ENCODE measurements around the gene ADRA2C.

The ADRA2C gene

GRCh38 chr4:3797831-3798790, 31.9 kb downstream of the ADRA2C start:
- Histone ChIP-seq H3K9me2 (replicated peaks; ENCODE audit: control insufficient read depth, low read length) (no peaks in the 10 kb centered on the region), H3K27ac (ENCODE audit: low read depth, low read length) (no peak overlapping the region), H3K4me3 (ENCODE audit: low read length) (no peak overlapping the region), H4K20me1 (ENCODE audit: control insufficient read depth, insufficient read depth, low read depth, low read length) (no peaks in the 10 kb centered on the region), H3K4me1 (ENCODE audit: control insufficient read depth, low read length) (no peaks in the 10 kb centered on the region), H3K36me3 (ENCODE audit: control insufficient read depth, low read length) (no peaks in the 10 kb centered on the region), H3F3A (ENCODE audit: control insufficient read depth, insufficient read depth) (no peaks in the 10 kb centered on the region), H3K79me2 (ENCODE audit: control insufficient read depth, low read length) (no peaks in the 10 kb centered on the region), H3K9me3 (ENCODE audit: control insufficient read depth, insufficient read depth, low read length) (peaks cover 14% of the 10 kb centered on the region; the same call in 1 of the 2 replicates), H3K27me3 (ENCODE audit: control insufficient read depth, low read length) (no peaks in the 10 kb centered on the region), H3K4me2 (ENCODE audit: low read length) (no peak overlapping the region)
- TF ChIP-seq EZH2phosphoT487 (IDR thresholded peaks at IDR 0.05; ENCODE audit: borderline replicate concordance, low read length), result no peak
- no peak for TF ChIP-seq CTCF (IDR thresholded peaks at IDR 0.05; ENCODE audit: low read depth, low read length, poor library complexity, severe bottlenecking)

- H3K27ac ChIP-seq (ENCODE audit: low read depth, low read length), result no peak overlapping the region
- peaks cover 14% of the 10 kb centered on the region; the same call in 1 of the 2 replicates for H3K9me3 ChIP-seq (ENCODE audit: control insufficient read depth, insufficient read depth, low read length)
- H3K79me2 ChIP-seq (ENCODE audit: control insufficient read depth, low read length), result no peaks in the 10 kb centered on the region
- H3K36me3 ChIP-seq (ENCODE audit: control insufficient read depth, low read length), result no peaks in the 10 kb centered on the region
- no peaks in the 10 kb centered on the region for H3K9me2 ChIP-seq (replicated peaks; ENCODE audit: control insufficient read depth, low read length)
- H4K20me1 ChIP-seq (ENCODE audit: control insufficient read depth, insufficient read depth, low read depth, low read length), result no peaks in the 10 kb centered on the region
- no peak overlapping the region for H3K4me2 ChIP-seq (ENCODE audit: low read length)
- TF ChIP-seq EZH2phosphoT487 (IDR thresholded peaks at IDR 0.05; ENCODE audit: borderline replicate concordance, low read length) (no peak), CTCF (IDR thresholded peaks at IDR 0.05; ENCODE audit: low read depth, low read length, poor library complexity, severe bottlenecking) (no peak)
- H3K4me1 ChIP-seq (ENCODE audit: control insufficient read depth, low read length), result no peaks in the 10 kb centered on the region
- H3K4me3 ChIP-seq (ENCODE audit: low read length), result no peak overlapping the region
- no peaks in the 10 kb centered on the region for H3F3A ChIP-seq (ENCODE audit: control insufficient read depth, insufficient read depth)
- no peaks in the 10 kb centered on the region for H3K27me3 ChIP-seq (ENCODE audit: control insufficient read depth, low read length)
These were observed 33.3 kb downstream of the ADRA2C start for GRCh38 chr4:3799496-3799895.

- no peak overlapping the region for H3K4me2 ChIP-seq (ENCODE audit: low read length)
- no peaks in the 10 kb centered on the region for H3K36me3 ChIP-seq (ENCODE audit: control insufficient read depth, low read length)
These were observed 34.2 kb downstream of the ADRA2C start for GRCh38 chr4:3800351-3800750.

More at GRCh38 chr4:3800351-3800750, 34.2 kb downstream of the ADRA2C start:
- Histone ChIP-seq H3K27ac (ENCODE audit: low read depth, low read length) (no peak overlapping the region), H3K79me2 (ENCODE audit: control insufficient read depth, low read length) (no peaks in the 10 kb centered on the region), H3K9me2 (replicated peaks; ENCODE audit: control insufficient read depth, low read length) (no peaks in the 10 kb centered on the region), H4K20me1 (ENCODE audit: control insufficient read depth, insufficient read depth, low read depth, low read length) (no peaks in the 10 kb centered on the region), H3K4me1 (ENCODE audit: control insufficient read depth, low read length) (no peaks in the 10 kb centered on the region), H3F3A (ENCODE audit: control insufficient read depth, insufficient read depth) (no peaks in the 10 kb centered on the region), H3K27me3 (ENCODE audit: control insufficient read depth, low read length) (no peaks in the 10 kb centered on the region), H3K9me3 (ENCODE audit: control insufficient read depth, insufficient read depth, low read length) (peaks cover 13% of the 10 kb centered on the region; the same call in 1 of the 2 replicates), H3K4me3 (ENCODE audit: low read length) (no peak overlapping the region)
- TF ChIP-seq EZH2phosphoT487 (IDR thresholded peaks at IDR 0.05; ENCODE audit: borderline replicate concordance, low read length), result no peak
- TF ChIP-seq CTCF (IDR thresholded peaks at IDR 0.05; ENCODE audit: low read depth, low read length, poor library complexity, severe bottlenecking), result no peak
